Fibroblast of skin of scalp (primary cell): Measurements from ENCODE around the gene ASPG.

Experiments used
- DNase-seq: peaks from one replicate; pipeline ENCODE4 v3.0.0-alpha.2; 2013

The ASPG gene

GRCh38 chr14:104137297-104138097, 52.0 kb downstream of the ASPG start:
- peak; percentile 31 for DNase-seq

DNA sequence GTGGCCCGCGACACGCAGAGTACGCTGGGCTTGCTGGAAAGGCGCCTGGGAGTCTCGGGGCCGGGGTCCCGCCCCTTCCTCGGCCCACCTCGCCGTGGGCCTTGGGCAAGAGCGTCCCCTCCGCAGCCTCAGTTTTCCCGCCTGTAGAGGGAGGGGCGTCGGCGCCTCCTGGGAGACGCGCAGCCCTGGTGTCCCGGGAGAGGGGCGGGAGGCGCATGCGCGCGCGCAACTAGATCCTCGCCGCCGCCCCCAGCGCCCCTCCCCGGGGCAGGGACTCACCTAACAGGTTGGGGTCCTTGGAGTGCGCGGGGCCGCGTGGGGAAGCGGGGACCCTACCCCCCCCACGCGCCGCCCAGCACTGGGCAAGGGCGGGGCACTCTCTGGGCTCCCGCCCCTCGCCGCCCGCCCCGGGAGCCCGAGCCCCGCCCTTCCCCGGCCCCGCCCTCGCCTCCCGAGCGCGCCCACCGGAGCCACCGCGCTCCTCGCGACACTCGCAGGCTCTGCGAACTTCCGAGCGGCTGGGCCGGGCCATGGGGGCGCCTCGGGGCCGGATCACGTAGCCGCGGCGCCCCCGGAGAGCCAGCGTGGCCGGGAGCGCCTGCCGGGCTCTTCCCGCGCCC, 52.7 kb downstream of the ASPG start, which contains the start of gene KIF26A:
TSS of gene KIF26A (plus strand) at position 490 of the 620 bp plus-strand sequence. CDS start 136 bp downstream, outside the sequence.
- no peak for DNase-seq

- DNase-seq = no peak
Observed at GRCh38 chr14:104138718-104139459, 53.4 kb downstream of the ASPG start.

- DNase-seq = no peak
Observed at GRCh38 chr14:104139460-104140212, 54.1 kb downstream of the ASPG start.

GRCh38 chr14:104140213-104140462, 54.6 kb downstream of the ASPG start:
- DNase-seq = no peak

- no peak for DNase-seq
Observed at GRCh38 chr14:104140463-104141331, 55.2 kb downstream of the ASPG start.

DNA sequence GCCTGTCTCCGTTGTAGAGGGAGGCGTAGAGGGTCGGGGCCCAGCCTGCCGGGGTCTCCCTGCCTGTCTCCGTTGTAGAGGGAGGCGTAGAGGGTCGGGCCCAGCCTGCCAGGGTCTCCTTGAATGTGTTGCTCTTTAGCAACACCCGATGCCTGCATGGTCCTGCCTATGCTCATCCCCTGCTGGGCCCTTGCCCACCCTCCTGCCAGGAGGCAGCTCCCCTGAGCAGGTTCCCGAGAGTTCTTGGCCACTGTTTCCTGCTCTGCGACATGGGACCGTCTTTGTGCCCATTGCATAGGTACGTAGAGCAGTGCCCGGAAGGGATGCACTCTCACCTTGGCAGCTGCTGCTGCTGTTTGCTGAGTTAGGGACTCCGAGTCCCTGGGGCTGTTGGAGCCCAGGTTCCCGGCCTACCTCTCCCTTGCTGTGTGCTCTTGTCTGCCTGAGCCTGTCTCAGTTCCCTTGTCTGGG, 56.2 kb downstream of the ASPG start:
- DNase-seq = no peak

- DNase-seq = no peak
Observed at GRCh38 chr14:104142136-104142945, 56.8 kb downstream of the ASPG start.

GRCh38 chr14:104142946-104143470, 57.5 kb downstream of the ASPG start:
- DNase-seq = no peak

- no peak for DNase-seq
Observed at GRCh38 chr14:104143521-104144452, 58.3 kb downstream of the ASPG start.

DNA sequence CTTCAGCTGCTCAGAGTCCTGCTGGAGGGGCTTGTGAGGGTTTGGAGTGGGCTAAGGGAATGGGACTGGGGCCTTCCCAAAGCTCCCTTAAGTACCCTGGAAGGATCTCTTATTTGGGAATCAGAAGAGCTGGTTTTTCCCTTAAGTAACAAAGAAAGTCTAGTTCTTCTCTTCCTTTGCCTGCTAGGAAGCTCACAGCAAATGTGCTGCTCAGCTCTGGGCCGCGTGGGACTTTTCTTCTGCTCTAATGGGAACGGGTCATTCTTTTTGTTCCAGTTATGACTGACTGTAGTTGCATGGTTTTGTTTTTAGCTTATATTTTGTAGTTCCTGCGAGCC, 58.9 kb downstream of the ASPG start:
- DNase-seq = no peak

DNA sequence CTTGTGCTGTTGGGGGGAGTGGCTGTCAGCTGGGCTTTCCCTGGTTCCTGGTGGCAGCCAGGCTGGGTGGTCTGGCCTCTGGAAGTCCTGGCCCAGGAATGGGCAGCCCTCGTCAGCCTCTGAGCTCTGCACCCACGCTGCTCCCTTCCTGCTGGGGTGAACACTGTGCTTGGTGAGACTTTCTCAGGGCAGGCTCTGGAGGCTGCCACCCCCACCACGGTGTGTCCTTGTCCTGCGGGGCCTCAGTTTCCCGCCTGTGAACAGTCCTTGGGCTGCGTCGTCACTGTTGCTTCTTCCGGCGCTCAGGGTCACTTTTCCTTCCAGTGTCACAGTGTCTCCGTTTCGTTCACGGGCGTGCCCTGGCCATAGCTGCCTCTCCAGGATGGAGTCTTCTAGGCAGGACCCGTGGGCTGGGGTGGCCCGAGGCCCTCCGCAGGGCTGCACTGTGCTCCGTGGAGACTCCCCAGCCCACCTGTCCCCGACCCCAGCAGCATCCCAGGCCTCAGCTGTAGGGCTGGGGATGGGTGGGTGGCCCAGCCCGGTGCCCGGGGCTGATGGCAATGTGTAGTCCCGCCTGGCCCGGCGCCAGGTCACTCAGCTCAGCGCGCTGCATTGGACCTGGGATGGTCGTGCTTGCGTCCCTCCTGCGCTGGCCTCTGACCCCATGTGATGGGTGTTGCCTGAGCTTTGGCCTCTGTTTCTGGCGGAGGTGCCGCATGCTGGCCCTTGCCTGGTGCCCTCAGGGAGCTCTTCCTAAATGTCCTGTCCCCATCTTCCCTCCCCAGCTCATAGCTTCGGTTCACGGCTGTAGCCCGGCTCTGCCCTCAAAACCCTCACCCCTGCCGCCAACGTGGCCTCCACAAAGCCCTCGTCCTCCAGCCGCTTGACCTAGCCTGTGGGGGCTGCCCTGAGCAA, 59.7 kb downstream of the ASPG start:
- DNase-seq = no peak

DNA sequence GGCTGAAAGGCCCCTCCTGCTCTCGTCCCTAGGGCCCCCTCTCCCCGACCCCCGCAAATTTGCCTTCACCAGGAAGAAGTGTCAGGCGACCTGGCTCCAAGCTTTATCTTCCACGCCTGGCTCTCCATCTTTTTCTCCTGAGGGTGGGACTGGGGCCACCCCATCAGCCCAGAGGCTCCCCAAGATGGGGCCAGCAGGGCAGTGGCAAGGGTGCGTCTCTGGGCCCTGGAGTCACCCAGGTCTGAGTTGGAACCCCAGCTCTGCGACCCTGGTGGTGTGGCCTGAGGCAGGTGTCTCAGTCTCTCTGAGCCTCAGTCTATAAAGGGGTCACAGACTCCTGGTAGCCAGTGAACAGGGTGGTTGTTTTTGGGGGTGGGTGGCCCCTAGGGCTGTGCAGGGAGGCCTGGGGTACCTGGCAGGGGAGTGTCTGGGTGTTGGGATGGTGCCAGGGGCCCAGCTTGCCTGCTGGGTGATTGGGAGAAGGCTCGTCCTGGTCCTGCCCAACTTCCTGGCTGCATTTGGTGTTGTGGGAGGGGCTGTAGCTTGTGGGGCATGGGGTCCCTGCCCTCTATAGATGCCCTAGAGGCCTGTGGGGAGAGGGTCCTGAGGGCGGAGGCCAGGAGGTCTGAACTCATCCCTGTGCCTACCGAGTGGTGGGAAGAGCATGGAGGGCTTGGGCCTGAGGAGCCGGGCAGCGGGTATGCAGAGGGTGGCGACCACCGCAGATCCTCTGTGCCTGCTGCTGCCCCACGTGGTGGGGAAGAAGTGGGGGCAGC, 60.5 kb downstream of the ASPG start:
- DNase-seq = no peak

GRCh38 chr14:104146651-104147345, 61.3 kb downstream of the ASPG start:
- no peak for DNase-seq

- no peak for DNase-seq
Observed at GRCh38 chr14:104147346-104148125, 62.0 kb downstream of the ASPG start.
